ENCODE results near the gene BTN1A1.
A peak's percentile ranks its signal among the peaks of the same experiment; 100 is the strongest.

The BTN1A1 gene

DNA sequence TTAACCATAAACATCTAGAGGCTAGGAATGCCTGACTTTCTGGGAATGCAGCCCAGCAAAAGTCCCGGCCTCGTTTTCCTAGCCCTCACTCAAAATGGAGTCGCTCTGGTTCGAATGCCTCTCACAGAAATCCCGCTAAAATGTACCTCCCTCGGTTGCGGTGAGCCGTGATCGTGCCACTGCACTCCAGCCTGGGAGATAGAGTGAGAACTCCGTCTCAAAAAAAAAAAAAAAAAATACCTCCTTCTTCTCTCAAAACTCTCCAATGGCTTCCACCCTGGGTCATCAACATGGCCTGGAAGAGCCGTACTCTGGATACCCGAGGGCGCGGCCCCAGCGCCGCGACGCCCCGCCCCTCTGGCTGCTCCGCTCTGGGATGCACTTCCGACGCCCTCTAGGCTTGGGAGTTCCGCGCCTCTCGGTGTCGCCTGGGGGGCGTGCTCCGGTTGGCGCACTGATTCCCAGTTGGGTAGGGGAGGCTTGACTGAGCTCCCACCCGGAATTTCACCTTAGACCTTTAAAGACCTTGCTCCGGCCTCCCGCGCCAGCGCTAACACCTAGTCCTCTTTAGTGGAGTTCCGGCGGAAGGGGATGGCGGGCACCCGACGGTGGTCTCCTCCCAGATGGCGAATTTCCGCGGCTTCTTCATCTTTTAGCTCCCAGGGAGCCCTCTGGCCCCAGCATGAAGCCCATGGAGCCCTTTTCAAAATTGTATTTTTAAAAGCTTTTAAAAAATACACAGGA is 50.3 kb downstream of the BTN1A1 start:
- H3K4me3 ChIP-seq (ENCODE audit: low read depth, low read length), result peak overlapping the region; percentile 60
- POLR2A ChIA-PET, result interaction anchor here (1.0 kb wide), 1 partner anchor 12 kb away, joined by 3 read pairs; the partner anchor contains the start of gene HMGN4
- no peak for DNase-seq (ENCODE audit: low read depth, low spot score)
- CTCF ChIA-PET, result interaction anchor here (0.7 to 2.1 kb wide), 3 partner anchors 9 to 211 kb away, joined by 4 to 12 read pairs (median 4); no protein-coding TSS in a partner anchor
- TF ChIP-seq, protein P1, sequence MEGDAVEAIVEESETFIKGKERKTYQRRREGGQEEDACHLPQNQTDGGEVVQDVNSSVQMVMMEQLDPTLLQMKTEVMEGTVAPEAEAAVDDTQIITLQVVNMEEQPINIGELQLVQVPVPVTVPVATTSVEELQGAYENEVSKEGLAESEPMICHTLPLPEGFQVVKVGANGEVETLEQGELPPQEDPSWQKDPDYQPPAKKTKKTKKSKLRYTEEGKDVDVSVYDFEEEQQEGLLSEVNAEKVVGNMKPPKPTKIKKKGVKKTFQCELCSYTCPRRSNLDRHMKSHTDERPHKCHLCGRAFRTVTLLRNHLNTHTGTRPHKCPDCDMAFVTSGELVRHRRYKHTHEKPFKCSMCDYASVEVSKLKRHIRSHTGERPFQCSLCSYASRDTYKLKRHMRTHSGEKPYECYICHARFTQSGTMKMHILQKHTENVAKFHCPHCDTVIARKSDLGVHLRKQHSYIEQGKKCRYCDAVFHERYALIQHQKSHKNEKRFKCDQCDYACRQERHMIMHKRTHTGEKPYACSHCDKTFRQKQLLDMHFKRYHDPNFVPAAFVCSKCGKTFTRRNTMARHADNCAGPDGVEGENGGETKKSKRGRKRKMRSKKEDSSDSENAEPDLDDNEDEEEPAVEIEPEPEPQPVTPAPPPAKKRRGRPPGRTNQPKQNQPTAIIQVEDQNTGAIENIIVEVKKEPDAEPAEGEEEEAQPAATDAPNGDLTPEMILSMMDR (IDR thresholded peaks at IDR 0.05; ENCODE audit: insufficient read depth, low read length, missing control alignments), result peak; percentile 9

DNA sequence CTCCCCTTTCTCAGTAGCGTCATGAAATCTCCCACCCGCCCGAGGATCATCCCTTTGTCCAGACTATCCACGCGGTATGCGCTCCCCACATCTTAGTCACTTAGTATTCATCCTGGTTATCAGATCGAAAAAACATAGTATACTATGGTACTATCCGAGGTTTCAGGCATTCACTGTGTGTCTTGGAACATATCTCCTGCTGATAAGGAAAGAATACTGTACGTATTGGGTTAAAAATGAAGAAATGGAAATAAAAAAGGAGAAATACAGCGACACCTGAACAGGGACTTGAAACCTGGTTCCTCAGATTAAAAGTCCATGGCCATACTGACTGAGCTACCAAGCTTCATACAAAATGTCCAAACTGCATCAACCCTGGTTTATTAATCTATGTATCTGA is 52.1 kb downstream of the BTN1A1 start:
- no peak for DNase-seq (ENCODE audit: low read depth, low spot score)
- TF ChIP-seq, protein P1 (IDR thresholded peaks at IDR 0.05; ENCODE audit: insufficient read depth, low read length, missing control alignments), result no peak
- POLR2A ChIA-PET, result no interaction called here
- no peak overlapping the region for H3K4me3 ChIP-seq (ENCODE audit: low read depth, low read length)
- CTCF ChIA-PET, result interaction anchor here (1.0 to 1.4 kb wide), 3 partner anchors 14 to 211 kb away, joined by 3 to 4 read pairs (median 4); partner anchors contain the start of gene HMGN4

DNA sequence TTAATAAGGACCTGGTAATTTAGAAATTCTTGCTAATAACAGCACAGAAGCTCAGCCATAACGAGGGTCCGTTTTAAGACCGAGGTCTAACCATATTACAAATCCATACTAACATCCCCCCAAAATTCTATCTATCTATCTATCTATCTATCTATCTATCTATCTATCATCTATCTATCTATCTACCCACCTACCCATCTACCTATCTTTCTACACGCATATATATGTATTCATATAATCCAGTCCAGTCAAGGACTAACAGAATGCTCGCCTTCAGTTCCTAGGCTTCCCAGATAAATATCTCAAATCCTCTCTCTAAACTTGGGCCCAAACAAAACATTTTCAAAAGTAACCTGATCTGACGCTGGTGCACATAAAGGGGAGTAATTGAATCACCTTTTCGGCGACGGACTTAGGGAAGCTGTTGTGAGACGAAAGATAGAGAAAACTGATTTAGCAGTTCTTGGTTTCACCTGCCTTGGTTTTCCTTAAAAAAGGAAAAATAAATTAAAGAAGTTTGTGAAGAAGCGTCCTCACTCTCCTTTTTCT is 52.6 kb downstream of the BTN1A1 start:
- peak overlapping the region; percentile 65 for H3K4me3 ChIP-seq (ENCODE audit: low read depth, low read length)
- CTCF ChIA-PET, result interaction anchor here (1.0 to 1.4 kb wide), 4 partner anchors 14 to 211 kb away, joined by 3 to 5 read pairs (median 4); partner anchors contain the start of gene HMGN4
- POLR2A ChIA-PET, result interaction anchor here (2.4 kb wide), 1 partner anchor 15 kb away, joined by 12 read pairs; the partner anchor contains the start of gene HMGN4
- DNase-seq (ENCODE audit: low read depth, low spot score), result no peak
- TF ChIP-seq, protein P1 (IDR thresholded peaks at IDR 0.05; ENCODE audit: insufficient read depth, low read length, missing control alignments), result no peak

DNA sequence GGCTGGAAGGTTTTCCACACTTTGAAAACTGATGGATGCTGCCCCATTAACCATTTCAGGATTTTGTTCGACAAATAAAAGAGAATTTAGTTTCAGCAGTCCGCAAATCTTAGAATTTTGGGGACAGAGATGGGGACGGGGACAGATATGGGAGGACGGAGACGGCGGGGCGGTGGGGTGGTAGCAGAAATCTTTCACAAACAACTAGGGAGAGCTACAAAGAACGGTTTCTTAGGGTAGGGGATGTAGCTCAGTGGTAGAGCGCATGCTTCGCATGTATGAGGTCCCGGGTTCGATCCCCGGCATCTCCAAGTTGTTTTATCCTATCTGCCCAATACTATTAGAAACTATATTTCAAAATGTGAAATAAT is 53.1 kb downstream of the BTN1A1 start:
- CTCF ChIA-PET, result interaction anchor here (0.7 to 1.8 kb wide), 4 partner anchors 16 to 231 kb away, joined by 3 to 5 read pairs (median 4); partner anchors contain the start of gene HMGN4
- DNase-seq (ENCODE audit: low read depth, low spot score), result no peak
- TF ChIP-seq, protein P1 (IDR thresholded peaks at IDR 0.05; ENCODE audit: insufficient read depth, low read length, missing control alignments), result no peak
- POLR2A ChIA-PET, result interaction anchor here (2.4 kb wide), 1 partner anchor 16 kb away, joined by 12 read pairs; the partner anchor contains the start of gene HMGN4
- H3K4me3 ChIP-seq (ENCODE audit: low read depth, low read length), result peak overlapping the region; percentile 65

DNA sequence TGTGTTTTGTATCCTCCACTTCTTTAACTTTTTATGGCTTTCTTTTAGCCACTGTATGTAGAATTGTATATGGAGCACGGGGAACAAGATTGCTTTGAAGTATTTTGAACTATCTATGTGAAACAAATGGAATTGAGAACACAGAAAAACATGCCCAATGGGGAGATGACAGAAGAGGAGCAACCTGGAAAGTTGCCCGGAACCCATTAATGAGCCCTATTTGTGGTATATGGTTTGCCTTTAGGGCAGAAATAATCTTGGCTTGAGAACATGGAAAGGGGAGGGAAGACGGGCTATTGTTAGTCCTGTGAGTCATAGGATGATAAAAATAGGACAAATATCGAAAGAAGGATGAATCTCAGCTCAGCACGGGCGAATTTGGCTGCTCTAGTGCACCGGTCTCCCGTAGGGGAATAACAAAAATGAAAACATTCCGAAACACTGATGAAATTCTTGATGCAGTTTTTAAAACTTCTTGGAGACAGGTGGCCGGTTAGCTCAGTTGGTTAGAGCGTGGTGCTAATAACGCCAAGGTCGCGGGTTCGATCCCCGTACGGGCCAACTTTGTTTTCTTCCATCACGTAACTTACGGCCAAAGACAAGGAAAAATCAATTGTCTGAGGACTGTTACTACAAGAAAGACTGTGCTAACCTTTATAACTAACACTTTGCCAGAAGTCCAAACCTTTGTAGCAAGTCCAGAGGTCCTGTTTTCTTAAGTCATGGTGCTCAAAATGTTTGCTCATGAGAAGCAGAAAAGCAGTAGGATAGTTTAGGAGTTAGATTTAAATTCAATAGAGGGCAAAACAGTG is 53.7 kb downstream of the BTN1A1 start:
- ChIA-PET CTCF (interaction anchor here (0.7 to 1.8 kb wide), 6 partner anchors 16 to 231 kb away, joined by 3 to 9 read pairs (median 4); partner anchors contain the start of gene HMGN4), POLR2A (interaction anchor here (0.9 to 2.4 kb wide), 2 partner anchors 16 to 21 kb away, joined by 3 to 12 read pairs; partner anchors contain the start of gene HMGN4)
- H3K4me3 ChIP-seq (ENCODE audit: low read depth, low read length), result peak overlapping the region; percentile 65
- peak; percentile 76 for DNase-seq (ENCODE audit: low read depth, low spot score)
- TF ChIP-seq, protein P1 (IDR thresholded peaks at IDR 0.05; ENCODE audit: insufficient read depth, low read length, missing control alignments), result no peak

All from AG04449 (cell line).